GM18861 (cell line): ENCODE results near the gene PRRG1.
"Not testable (repeated sequence)": the region's sequence is repeated elsewhere in the genome, so short reads cannot be mapped to it uniquely, and the experiment has no call there.

Source experiments
- ATAC-seq: cut with Tn5 transposase; IDR thresholded peaks from one replicate; pipeline ENCODE4 v1.9.1; 2021; ENCODE audit not compliant: unreplicated experiment

The PRRG1 gene

DNA sequence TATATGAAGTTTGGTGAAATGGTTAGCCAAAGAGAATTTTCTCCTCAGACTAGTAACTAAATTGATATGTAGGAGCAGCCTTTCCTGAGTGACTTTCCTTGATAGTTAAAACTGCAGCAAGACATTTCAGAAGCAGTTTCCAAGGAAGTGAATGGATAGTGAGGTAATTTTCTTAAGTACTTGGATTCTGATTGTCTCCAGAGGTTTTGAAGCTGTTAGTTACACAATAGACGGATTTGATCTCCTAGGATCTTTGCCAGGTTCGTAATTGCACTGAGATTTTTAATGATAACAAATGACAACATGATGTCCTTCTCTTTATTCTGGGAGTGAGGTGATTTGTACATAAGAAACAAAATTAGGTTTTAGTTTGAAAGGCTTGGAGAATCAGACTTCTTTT, 29.2 kb downstream of the PRRG1 start:
- ATAC-seq = no peak

GRCh38 chrX:37378830-37379229, 29.7 kb downstream of the PRRG1 start:
- no peak for ATAC-seq

- ATAC-seq = no peak
Observed at GRCh38 chrX:37380256-37380655, 31.1 kb downstream of the PRRG1 start.

DNA sequence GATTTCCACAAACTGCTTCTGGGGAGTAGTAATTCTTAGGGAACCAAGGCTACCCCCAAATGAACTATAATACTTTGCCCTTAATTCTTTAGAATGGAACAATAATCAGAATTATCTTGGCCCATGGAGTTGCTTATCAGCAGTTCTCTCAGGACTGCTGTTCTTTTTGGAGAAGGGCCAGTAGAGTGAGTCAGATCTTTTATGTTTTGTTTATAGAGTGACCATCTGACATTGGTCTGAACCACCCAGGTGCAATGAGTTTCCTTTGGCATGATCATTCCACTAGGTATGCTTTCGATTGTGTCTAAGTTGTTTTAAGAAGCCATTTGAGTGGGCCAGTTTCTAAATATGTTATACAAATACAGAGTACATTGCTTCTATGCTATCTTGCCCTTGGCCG, 31.8 kb downstream of the PRRG1 start:
- ATAC-seq = no peak

GRCh38 chrX:37383313-37383712, 34.1 kb downstream of the PRRG1 start:
- no peak for ATAC-seq

DNA sequence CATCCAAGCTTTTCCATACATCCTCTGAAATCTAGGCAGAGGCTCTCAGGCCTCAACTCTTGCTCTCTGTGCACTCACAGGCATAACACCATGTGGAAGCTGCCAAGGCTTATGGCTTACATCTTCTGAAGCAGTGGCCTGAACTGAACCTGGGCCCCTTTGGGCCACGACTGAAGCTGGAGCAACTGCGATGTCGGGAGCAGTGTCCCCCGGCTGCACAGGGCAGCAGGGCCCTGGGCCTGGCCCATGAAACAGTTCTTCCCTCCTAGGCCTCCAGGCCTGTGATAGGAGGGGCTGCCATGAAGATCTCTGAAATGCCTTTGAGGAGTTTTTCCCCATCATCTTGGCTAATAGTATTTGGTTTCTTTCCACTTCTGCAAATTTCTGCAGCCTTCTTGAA, 39.2 kb downstream of the PRRG1 start:
- ATAC-seq = no peak

DNA sequence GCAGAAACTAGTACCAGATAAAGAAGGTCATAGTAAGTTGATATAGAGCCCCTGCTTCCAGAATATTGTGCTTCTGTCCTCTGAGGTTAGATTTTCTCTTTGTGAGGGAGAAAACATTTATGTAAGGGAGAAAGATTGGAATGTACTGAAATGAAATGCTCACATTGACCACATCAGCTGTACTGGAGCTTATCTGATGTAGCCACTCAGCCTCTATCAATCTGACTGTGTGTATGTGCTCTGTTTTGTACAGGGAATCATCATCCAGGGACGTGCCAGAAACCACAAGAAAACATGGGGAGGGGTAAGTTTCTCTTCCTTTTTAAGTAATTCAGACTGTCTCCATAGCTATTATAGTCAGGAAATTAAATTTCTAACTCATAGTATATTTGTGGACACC, 56.8 kb downstream of the PRRG1 start:
- ATAC-seq = no peak

- ATAC-seq = no peak
Observed at GRCh38 chrX:37407736-37408135, 58.6 kb downstream of the PRRG1 start.

GRCh38 chrX:37409278-37409677, 60.1 kb downstream of the PRRG1 start:
- ATAC-seq = no peak

DNA sequence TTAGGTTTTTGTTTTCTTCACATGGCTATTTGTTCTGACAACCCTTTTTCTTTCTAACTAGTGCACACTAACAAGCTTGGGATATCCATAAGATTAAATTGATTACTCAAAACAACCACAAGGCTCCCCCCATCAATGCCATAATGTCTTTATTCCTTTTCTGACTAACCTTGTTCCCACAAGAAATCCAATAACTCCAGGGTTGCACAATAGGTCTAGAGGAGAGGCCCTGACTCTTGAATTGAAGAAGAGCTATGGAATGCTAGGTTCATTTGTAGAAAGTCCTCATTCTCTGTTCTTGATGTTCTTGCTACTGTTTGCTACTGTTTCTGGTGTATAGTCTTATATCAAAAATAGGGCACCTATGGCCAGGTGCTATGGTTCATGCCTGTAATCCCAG, 71.0 kb downstream of the PRRG1 start:
- no peak for ATAC-seq

GRCh38 chrX:37420756-37421155, 71.6 kb downstream of the PRRG1 start:
- ATAC-seq = no peak

GRCh38 chrX:37424000-37424429, 74.9 kb downstream of the PRRG1 start:
- no peak for ATAC-seq

DNA sequence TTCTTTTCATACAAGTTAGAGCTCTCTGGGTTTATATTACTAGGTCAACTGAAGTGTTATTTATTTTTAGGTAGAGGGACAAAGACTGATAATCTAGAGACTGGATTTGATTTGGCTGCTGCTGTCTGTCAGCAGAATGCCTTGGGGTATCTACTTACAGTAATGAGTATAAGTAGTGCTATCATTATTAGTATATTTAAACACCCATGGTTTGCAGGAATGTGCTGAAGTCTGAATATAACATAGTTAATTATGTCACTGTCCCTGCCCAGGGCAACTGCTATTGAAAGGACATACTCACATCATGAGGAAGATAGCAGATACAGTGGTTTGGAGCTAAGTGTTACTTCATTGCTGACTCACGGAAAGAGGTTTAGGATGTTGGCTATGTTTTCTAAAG, 76.2 kb downstream of the PRRG1 start:
- ATAC-seq = no peak

DNA sequence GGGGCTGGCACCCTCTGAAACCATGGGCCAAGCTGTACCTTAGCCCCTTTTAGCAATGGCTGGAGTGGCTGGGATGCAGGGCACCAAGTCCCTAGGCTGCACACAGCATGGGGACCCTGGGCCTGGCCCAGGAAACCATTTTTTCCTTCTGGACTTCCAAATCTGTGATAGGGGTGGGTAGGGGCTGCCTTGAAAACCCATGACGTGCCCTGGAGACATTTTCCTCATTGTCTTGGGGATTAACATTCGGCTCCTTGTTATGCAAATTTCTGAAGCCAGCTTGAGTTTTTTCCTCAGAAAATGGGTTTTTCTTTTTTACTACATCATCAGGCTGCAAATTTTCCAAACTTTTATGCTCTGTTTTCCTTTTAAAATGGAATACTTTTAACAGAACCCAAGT, 79.8 kb downstream of the PRRG1 start:
- ATAC-seq = not testable (repeated sequence)

- no peak for ATAC-seq
Observed at GRCh38 chrX:37434362-37434761, 85.2 kb downstream of the PRRG1 start.

DNA sequence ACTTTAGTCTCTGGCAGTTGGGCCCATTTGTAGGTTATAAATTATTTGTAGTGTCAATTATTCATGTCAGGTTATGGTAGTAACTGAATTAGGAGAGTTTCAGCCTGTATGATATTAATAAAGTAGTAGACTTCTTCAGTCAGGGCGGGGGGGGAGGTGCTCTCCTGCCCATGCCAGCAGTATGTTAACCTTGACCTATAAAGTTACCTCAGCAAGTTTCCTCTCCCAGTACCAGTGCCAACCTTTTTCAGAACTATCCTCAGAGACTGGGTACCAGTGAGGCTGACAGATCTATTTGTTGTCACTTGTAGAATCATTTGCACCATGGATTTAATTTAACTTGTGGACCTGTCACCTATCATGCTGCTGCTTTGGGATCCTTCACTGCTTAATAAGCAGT, 88.0 kb downstream of the PRRG1 start:
- no peak for ATAC-seq

GRCh38 chrX:37441377-37441776, 92.2 kb downstream of the PRRG1 start:
- no peak for ATAC-seq

- ATAC-seq = no peak
Observed at GRCh38 chrX:37445182-37445581, 96.0 kb downstream of the PRRG1 start.

DNA sequence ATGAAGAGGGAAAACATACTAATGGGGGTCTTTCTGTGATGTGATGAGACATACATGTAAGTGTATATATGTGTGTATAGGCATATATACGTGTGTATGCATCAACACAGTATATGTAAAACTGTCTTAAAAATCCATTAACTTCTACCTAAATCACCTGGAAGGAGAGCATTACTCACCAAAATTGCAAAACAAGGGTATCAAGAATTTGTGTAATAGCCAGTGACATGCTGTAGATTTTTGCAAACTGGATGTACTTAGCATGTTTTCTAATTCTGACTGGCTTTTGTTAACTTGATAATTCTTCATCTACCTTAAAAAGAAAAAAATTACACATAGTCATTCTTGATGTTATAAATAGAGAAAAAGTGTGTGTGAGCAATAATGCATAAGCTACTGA, 104.7 kb downstream of the PRRG1 start:
- no peak for ATAC-seq

GRCh38 chrX:37454537-37455285, 105.5 kb downstream of the PRRG1 start:
- ATAC-seq = no peak

DNA sequence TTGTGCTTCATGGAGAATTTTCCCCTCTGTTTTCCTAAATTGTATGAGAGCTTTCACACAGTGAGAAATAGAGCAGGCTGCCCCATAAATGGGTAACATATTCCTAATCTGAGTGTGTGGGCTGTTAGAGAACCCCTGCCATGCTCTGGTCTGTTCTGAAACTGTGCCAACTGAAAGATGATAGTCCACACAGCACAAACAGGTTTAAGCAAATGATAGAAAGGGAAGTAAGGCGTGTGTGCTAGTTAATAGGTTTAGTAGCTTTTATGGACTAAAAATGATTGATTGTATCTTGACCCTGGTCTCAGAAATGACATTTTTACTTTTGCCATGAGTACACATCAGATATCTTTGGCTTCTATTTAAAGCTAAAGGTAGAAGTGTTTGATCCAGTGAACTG, 106.2 kb downstream of the PRRG1 start:
- ATAC-seq = no peak

GRCh38 chrX:37460285-37460684, 111.1 kb downstream of the PRRG1 start:
- not testable (repeated sequence) for ATAC-seq

DNA sequence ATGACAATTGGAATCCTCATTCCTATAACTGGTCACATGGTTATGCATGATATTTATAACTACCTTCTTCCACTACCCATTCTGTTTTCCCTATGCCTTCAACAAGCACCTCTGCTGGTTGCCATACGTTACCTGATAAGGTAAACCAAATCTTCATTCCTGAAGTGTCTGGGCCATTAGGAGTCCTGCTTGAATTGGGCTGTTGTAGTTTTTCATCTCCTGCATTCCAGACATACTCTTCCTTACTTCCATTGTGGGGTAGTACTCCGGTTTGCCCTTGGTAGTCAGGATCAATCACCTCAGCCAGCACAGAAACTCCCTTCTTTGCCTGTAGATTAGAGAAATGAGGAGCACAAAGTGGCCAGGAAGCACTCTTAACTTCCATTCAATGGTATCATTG, 113.2 kb downstream of the PRRG1 start:
- ATAC-seq = no peak
